ENCODE data around the gene DDX47.
"Not testable (repeated sequence)": the region's sequence is repeated elsewhere in the genome, so short reads cannot be mapped to it uniquely, and the experiment has no call there.

The DDX47 gene

DNA sequence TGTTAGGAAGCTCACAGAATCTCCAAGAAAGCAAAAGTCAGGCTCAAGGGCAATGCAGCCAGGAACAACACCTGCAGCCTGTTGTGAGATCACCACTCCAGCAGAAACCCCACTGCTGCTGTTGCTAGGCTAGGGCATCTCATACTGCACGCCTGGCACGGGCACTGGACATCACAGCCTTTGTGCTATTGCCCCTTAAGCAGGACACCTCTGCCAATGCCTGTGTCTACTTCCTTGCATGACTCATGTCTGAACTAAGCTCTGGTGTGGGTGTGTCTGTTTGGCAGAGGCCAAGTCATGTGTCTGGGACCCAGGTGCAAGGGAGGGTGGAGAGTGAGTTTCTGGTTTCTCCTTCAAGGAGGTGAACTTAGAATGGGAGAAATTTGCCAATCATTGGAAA, 10.0 kb upstream of the DDX47 start:
- in situ Hi-C loops (cut with MboI; ENCODE audit: low pct_unique_long_range_greater_than_20kb, low sequenced_read_pairs, unreplicated experiment), result no loop called here
- DNase-seq (ENCODE audit: low spot score), result peak; percentile 56
- TF ChIP-seq, protein P1, sequence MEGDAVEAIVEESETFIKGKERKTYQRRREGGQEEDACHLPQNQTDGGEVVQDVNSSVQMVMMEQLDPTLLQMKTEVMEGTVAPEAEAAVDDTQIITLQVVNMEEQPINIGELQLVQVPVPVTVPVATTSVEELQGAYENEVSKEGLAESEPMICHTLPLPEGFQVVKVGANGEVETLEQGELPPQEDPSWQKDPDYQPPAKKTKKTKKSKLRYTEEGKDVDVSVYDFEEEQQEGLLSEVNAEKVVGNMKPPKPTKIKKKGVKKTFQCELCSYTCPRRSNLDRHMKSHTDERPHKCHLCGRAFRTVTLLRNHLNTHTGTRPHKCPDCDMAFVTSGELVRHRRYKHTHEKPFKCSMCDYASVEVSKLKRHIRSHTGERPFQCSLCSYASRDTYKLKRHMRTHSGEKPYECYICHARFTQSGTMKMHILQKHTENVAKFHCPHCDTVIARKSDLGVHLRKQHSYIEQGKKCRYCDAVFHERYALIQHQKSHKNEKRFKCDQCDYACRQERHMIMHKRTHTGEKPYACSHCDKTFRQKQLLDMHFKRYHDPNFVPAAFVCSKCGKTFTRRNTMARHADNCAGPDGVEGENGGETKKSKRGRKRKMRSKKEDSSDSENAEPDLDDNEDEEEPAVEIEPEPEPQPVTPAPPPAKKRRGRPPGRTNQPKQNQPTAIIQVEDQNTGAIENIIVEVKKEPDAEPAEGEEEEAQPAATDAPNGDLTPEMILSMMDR (IDR thresholded peaks at IDR 0.05; ENCODE audit: extremely low read depth, insufficient read depth, missing control alignments), result no peak

DNA sequence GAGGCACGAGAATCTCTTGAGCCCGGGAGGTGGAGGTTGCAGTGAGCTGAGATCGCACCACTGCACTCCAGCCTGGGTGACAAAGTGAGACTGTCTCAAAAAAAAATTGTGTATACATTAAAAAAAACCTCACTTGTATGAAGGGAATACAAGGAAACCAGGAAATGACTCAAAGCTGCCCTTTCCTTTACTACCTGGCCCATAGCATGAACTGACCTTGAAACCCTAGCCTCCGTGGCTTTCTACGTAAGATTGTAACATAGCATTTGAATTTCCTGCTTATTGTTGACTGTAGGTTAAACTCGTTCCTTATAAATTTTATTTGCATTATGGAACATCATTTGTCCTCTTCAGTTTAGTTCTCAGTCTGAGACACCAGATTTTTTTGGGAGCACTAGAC, 9.1 kb upstream of the DDX47 start:
- DNase-seq (ENCODE audit: low spot score), result no peak
- TF ChIP-seq, protein P1 (IDR thresholded peaks at IDR 0.05; ENCODE audit: extremely low read depth, insufficient read depth, missing control alignments), result no peak
- in situ Hi-C loops (cut with MboI; ENCODE audit: low pct_unique_long_range_greater_than_20kb, low sequenced_read_pairs, unreplicated experiment), result no loop called here

DNA sequence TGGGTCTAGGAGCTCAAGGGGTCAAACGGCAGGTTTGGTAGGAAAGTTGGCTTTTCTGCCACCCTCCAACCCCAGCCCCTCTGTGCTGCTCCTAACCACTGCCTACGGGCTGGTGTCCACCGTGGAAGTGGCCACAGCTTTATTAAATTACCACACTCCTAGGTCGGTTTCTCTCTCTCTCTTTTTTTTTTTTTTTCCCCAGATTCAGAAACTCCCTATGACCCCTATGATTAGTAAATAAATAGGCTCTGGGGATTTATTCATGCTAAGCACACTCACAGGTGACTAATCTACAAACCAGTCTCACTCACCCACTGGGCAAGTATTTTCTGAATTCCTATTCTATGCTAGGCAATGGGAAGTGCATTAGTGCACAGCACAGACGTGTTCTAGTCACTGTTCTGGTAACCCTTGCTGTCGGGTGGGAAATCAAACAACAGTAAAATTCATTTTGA, 8.7 kb upstream of the DDX47 start:
- TF ChIP-seq, protein P1 (IDR thresholded peaks at IDR 0.05; ENCODE audit: extremely low read depth, insufficient read depth, missing control alignments), result no peak
- DNase-seq (ENCODE audit: low spot score), result no peak
- in situ Hi-C loops (cut with MboI; ENCODE audit: low pct_unique_long_range_greater_than_20kb, low sequenced_read_pairs, unreplicated experiment), result no loop called here

DNA sequence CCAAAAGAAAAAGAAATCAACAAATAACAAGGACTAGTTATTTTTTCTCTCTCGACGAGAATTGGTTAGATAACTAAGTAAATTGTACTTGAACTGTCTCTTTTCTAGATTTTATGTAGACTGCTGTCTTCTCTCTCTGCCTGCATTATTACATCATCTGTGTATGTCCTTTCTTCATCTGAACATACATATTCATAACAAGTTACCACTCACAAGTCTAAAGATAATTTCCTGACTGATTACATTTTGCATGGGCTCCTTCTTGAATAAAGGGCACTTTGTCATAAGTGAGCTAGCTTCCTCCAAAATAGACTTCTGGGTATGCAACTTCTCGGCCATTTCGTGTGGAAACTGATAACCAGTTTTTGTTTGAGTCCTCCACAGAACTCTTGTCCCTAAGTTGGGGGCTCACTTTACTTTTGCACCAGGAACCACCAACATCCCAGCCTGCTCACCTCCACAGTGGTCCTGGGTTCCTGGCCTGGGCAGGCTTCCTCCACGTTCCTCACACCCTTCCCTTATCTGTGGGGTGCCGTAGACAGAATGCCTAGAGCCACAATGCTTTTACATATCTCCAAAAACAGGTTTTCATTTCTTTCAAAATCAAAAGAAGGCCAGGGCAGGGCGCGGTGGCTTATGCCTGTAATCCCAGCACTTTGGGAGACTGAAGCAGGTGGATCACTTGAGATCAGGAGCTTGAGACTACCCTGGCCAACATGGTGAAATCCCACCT, 6.2 kb upstream of the DDX47 start:
- no peak for DNase-seq (ENCODE audit: low spot score)
- in situ Hi-C loops (cut with MboI; ENCODE audit: low pct_unique_long_range_greater_than_20kb, low sequenced_read_pairs, unreplicated experiment), result no loop called here
- TF ChIP-seq, protein P1 (IDR thresholded peaks at IDR 0.05; ENCODE audit: extremely low read depth, insufficient read depth, missing control alignments), result no peak

DNA sequence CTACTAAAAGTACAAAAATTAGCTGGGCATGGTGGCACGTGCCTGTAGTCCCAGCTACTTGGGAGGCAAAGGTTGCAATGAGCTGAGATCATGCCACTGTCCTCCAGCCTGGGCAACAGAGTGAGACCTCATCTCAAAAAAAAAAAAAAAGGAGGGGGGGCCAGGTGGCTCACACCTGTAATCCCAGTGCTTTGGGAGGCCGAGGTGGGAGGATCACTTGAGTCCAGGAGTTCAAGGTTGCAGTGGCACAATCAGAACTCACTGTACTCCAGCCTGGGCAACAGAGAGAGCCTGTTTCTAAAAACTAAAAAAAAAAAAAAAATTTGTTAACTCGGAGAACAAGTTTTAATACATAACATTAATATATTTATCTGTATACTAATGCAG, 5.6 kb upstream of the DDX47 start:
- DNase-seq (ENCODE audit: low spot score); in situ Hi-C loops (cut with MboI; ENCODE audit: low pct_unique_long_range_greater_than_20kb, low sequenced_read_pairs, unreplicated experiment): not testable (repeated sequence)

DNA sequence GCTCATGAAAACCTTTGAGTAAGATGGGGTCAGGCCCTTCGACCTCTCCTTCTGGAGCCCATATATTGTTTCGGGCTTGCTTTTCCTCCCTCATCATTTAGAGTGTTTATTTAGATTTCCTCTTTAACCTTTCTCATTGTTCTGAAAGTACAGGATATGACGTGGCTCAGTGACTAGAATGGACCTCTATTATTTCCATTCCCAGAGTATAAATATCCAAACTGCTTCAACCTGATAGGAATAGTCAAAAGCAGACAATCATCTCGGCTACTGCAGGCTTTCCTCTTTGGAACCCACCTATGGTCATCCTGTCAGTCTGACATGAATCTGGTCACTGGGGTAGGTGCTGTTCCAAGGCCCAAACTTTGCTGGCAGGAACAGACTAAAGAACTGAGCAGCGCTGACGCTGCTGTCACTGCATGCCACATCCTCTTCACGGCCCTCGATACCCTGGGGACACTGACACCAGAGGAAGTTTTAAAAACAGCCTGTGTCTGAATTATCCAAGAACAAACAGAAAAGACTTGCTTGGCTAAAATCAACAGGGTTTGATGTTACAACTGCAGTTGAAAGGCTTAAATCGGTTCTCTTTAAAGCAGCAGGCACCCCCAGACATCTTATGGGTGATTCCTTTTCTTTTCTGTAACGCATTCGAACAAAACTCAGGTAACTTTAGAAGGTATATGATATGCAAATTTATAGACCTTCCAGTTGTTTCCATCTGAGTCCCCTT, 5.0 kb upstream of the DDX47 start:
- DNase-seq (ENCODE audit: low spot score), result peak; percentile 40
- in situ Hi-C loops (cut with MboI; ENCODE audit: low pct_unique_long_range_greater_than_20kb, low sequenced_read_pairs, unreplicated experiment), result no loop called here
- TF ChIP-seq, protein P1 (IDR thresholded peaks at IDR 0.05; ENCODE audit: extremely low read depth, insufficient read depth, missing control alignments), result no peak

DNA sequence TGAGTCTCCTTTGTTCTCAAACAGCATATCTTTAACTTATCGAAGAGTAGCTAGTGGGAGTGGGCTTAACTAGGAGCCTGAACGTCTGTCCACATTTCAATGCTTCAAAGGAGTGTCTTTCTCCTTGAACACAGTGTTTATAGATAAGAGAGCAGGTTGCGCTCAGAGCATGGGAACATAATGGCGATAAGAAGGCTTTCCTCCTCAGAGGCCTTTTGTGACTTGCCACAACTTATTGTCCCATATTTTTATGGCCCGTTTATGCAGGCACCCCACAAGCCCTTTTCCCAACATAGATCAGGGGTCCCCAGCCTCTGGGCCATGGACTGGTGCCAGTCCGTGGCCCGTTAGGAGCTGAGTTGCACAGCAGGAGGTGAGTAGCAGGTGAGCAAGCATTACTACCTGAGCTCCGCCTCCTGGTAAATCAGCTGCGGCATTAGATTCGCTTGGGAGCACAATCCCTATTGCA, 2.6 kb upstream of the DDX47 start:
- TF ChIP-seq, protein P1 (IDR thresholded peaks at IDR 0.05; ENCODE audit: extremely low read depth, insufficient read depth, missing control alignments), result no peak
- in situ Hi-C loops (cut with MboI; ENCODE audit: low pct_unique_long_range_greater_than_20kb, low sequenced_read_pairs, unreplicated experiment), result no loop called here
- no peak for DNase-seq (ENCODE audit: low spot score)

Data from GM13977 (cell line).